WTC11 (cell line): ENCODE measurements around the gene GUCY1A2. TPM values are rescaled to one million over a fixed set of nuclear protein-coding genes. Genes with fewer than 3 reads are reported as not detected.

Source experiments
- ATAC-seq: fragments of 200-7000 bp; cut with Tn5 transposase; 2 replicates; pipeline ENCODE4 v1.10.0; 2021; ENCODE audit warnings: mild to moderate bottlenecking, moderate library complexity
- CTCF ChIA-PET: fragments of 300-600 bp; sonication (Branson Sonifier 250); formaldehyde crosslinking; loops from one replicate; lab custom pipeline; 2021; ENCODE audit warnings: antibody characterized with exemption; lab: Charles Lee
- POLR2A ChIA-PET: fragments of 350-600 bp; sonication (Branson Sonifier 250); formaldehyde crosslinking; loops from one replicate; lab custom pipeline; 2021; ENCODE audit warnings: antibody characterized with exemption; lab: Charles Lee
- DNase-seq: peaks from one replicate; pipeline ENCODE4 v3.0.0; 2021; ENCODE audit warnings: low spot score
- H3K27ac Mint-ChIP-seq: 2 replicates; pipeline ENCODE4 v1.8.0; 2021; ENCODE audit warnings: mixed read lengths
- H3K27me3 Mint-ChIP-seq: 2 replicates; pipeline ENCODE4 v1.8.0; 2021; ENCODE audit warnings: low read depth, mild to moderate bottlenecking, moderate library complexity, mixed read lengths
- H3K36me3 Mint-ChIP-seq: 2 replicates; pipeline ENCODE4 v1.8.0; 2021; ENCODE audit warnings: mixed read lengths
- H3K4me1 Mint-ChIP-seq: 2 replicates; pipeline ENCODE4 v1.8.0; 2022; ENCODE audit warnings: mixed read lengths
- H3K4me3 Mint-ChIP-seq: 2 replicates; pipeline ENCODE4 v1.8.0; 2021; ENCODE audit warnings: mild to moderate bottlenecking, moderate library complexity, mixed read lengths
- H3K9me3 Mint-ChIP-seq: 2 replicates; pipeline ENCODE4 v1.8.0; 2021; ENCODE audit warnings: mixed read lengths
- ATF1 ChIP-seq: sonication (generic); formaldehyde crosslinking; IDR thresholded peaks from 2 replicates; pipeline ENCODE4 v1.8.1; 2023; ENCODE audit warnings: mild to moderate bottlenecking, moderate library complexity, missing genetic modification reagents
- ATF3 ChIP-seq: sonication (generic); formaldehyde crosslinking; conservative IDR thresholded peaks from 2 replicates; pipeline ENCODE4 v1.8.1; 2022; ENCODE audit warnings: mild to moderate bottlenecking, missing genetic modification reagents
- CTCF ChIP-seq: fragments of 200-600 bp; IDR thresholded peaks from 2 replicates; pipeline ENCODE4 v1.8.0; 2022; ENCODE audit warnings: antibody characterized with exemption
- E2F1 ChIP-seq: sonication (generic); formaldehyde crosslinking; IDR thresholded peaks from 2 replicates; pipeline ENCODE4 v1.8.0; 2022; ENCODE audit warnings: mild to moderate bottlenecking, missing genetic modification reagents
- E2F4 ChIP-seq: sonication (generic); formaldehyde crosslinking; IDR thresholded peaks from 2 replicates; pipeline ENCODE4 v1.8.1; 2022; ENCODE audit warnings: low read depth, mild to moderate bottlenecking, moderate library complexity, missing genetic modification reagents, borderline replicate concordance
- FOXP1 ChIP-seq: sonication (generic); formaldehyde crosslinking; IDR thresholded peaks from 2 replicates; pipeline ENCODE4 v1.8.0; 2022; ENCODE audit warnings: missing genetic modification reagents, mild to moderate bottlenecking, moderate library complexity, borderline replicate concordance
- MYBL2 ChIP-seq: sonication (generic); formaldehyde crosslinking; IDR thresholded peaks from 2 replicates; pipeline ENCODE4 v1.8.1; 2023; ENCODE audit warnings: mild to moderate bottlenecking, moderate library complexity, missing genetic modification reagents
- NFE2L1 ChIP-seq: sonication (generic); formaldehyde crosslinking; IDR thresholded peaks from 2 replicates; pipeline ENCODE4 v1.8.1; 2023; ENCODE audit warnings: missing genetic modification reagents
- NR1H2 ChIP-seq: sonication (generic); formaldehyde crosslinking; IDR thresholded peaks from 2 replicates; pipeline ENCODE4 v1.9.0; 2021; ENCODE audit warnings: mild to moderate bottlenecking, moderate library complexity, missing genetic modification reagents
- PRRX2 ChIP-seq: fragments of 250-450 bp; sonication (Bioruptor Pico); IDR thresholded peaks from 2 replicates; pipeline ENCODE4 v1.8.0; 2021; ENCODE audit warnings: mild to moderate bottlenecking
- SMAD4 ChIP-seq: sonication (generic); formaldehyde crosslinking; IDR thresholded peaks from 2 replicates; pipeline ENCODE4 v1.8.0; 2022; ENCODE audit warnings: mild to moderate bottlenecking, missing genetic modification reagents
- SP1 ChIP-seq: sonication (generic); formaldehyde crosslinking; conservative IDR thresholded peaks from 2 replicates; pipeline ENCODE4 v1.8.1; 2022; ENCODE audit warnings: missing genetic modification reagents
- TCF7 ChIP-seq: sonication (generic); formaldehyde crosslinking; IDR thresholded peaks from 2 replicates; pipeline ENCODE4 v1.8.0; 2022; ENCODE audit warnings: mild to moderate bottlenecking, low read depth, missing genetic modification reagents, moderate library complexity
- TP53 ChIP-seq: sonication (generic); formaldehyde crosslinking; IDR thresholded peaks from 2 replicates; pipeline ENCODE4 v1.8.1; 2023; ENCODE audit warnings: mild to moderate bottlenecking, missing genetic modification reagents
- ZMAT4 ChIP-seq: fragments of 250-450 bp; sonication (Bioruptor Pico); IDR thresholded peaks from 2 replicates; pipeline ENCODE4 v1.9.0; 2021; ENCODE audit warnings: mild to moderate bottlenecking
- ZNF121 ChIP-seq: sonication (generic); formaldehyde crosslinking; IDR thresholded peaks from 2 replicates; pipeline ENCODE4 v1.8.0; 2023; ENCODE audit warnings: missing genetic modification reagents
- ZNF232 ChIP-seq: sonication (generic); formaldehyde crosslinking; IDR thresholded peaks from 2 replicates; pipeline ENCODE4 v1.8.0; 2022; ENCODE audit warnings: mild to moderate bottlenecking, missing genetic modification reagents
- ZNF423 ChIP-seq: fragments of 250-450 bp; sonication (Bioruptor Pico); IDR thresholded peaks from 2 replicates; pipeline ENCODE4 v2.1.2; 2022; ENCODE audit warnings: mild to moderate bottlenecking, moderate library complexity
- total RNA-seq: library from RNA; stranded (reverse); gene quantifications from 3 replicates; pipeline ENCODE4 v1.2.3, GENCODE V29; 2021
- TF ChIP-seq, protein P1 (sequence below): sonication (generic); formaldehyde crosslinking; IDR thresholded peaks from 2 replicates; pipeline ENCODE4 v1.8.1; 2023; ENCODE audit warnings: mild to moderate bottlenecking, moderate library complexity, missing genetic modification reagents
- TF ChIP-seq, protein P2 (sequence below): sonication (generic); formaldehyde crosslinking; IDR thresholded peaks from 2 replicates; pipeline ENCODE4 v1.8.0; 2022; ENCODE audit warnings: mild to moderate bottlenecking, missing genetic modification reagents

Gene GUCY1A2
- total RNA-seq, 1 experiment from 2014 or later: 0.90 TPM

- ChIA-PET CTCF (interaction anchor here (0.7 to 3.0 kb wide), 6 partner anchors 20 to 300 kb away, joined by 3 to 12 read pairs (median 4); no protein-coding TSS in a partner anchor), POLR2A (no interaction called here)
- TF ChIP-seq ATF3 (CRISPR knock-in tag) (no peak), SMAD4 (CRISPR knock-in tag) (no peak), ZNF121 (CRISPR knock-in tag) (no peak), ZNF423 (CRISPR knock-in tag) (no peak), TP53 (CRISPR knock-in tag) (no peak), NFE2L1 (CRISPR knock-in tag) (no peak), ZMAT4 (CRISPR knock-in tag) (no peak), SP1 (CRISPR knock-in tag) (no peak; the same call in 1 of the 2 replicates), MYBL2 (CRISPR knock-in tag) (0 out of 2 replicates have a peak, but pooled peaks have one; percentile 36), NR1H2 (CRISPR knock-in tag) (no peak), FOXP1 (CRISPR knock-in tag) (peak; percentile 60; the same call in 1 of the 2 replicates), ATF1 (no peak), CTCF (peak; percentile 47; the same call in 1 of the 2 replicates), E2F1 (CRISPR knock-in tag) (no peak)
- TF ChIP-seq, protein P1, sequence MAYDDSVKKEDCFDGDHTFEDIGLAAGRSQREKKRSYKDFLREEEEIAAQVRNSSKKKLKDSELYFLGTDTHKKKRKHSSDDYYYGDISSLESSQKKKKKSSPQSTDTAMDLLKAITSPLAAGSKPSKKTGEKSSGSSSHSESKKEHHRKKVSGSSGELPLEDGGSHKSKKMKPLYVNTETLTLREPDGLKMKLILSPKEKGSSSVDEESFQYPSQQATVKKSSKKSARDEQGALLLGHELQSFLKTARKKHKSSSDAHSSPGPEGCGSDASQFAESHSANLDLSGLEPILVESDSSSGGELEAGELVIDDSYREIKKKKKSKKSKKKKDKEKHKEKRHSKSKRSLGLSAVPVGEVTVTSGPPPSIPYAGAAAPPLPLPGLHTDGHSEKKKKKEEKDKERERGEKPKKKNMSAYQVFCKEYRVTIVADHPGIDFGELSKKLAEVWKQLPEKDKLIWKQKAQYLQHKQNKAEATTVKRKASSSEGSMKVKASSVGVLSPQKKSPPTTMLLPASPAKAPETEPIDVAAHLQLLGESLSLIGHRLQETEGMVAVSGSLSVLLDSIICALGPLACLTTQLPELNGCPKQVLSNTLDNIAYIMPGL (CRISPR knock-in tag): peak; percentile 90
- TF ChIP-seq, protein P2, sequence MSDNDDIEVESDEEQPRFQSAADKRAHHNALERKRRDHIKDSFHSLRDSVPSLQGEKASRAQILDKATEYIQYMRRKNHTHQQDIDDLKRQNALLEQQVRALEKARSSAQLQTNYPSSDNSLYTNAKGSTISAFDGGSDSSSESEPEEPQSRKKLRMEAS (CRISPR knock-in tag): no peak
- H3K36me3 Mint-ChIP-seq: no peaks in the 10 kb centered on the region
- peak; percentile 82 for DNase-seq
- peak overlapping the region; percentile 60 for H3K4me3 Mint-ChIP-seq
- peaks cover 51% of the 10 kb centered on the region for H3K27me3 Mint-ChIP-seq
- peak; percentile 79 for ATAC-seq
- H3K27ac Mint-ChIP-seq: no peak overlapping the region
- no peaks in the 10 kb centered on the region for H3K9me3 Mint-ChIP-seq
- H3K4me1 Mint-ChIP-seq: peaks cover 12% of the 10 kb centered on the region
These were observed 650 bp downstream of the GUCY1A2 start for GRCh38 chr11:107017433-107018218.

- DNase-seq (no peak), ATAC-seq (peak; percentile 1)
- H3K27me3 Mint-ChIP-seq: peaks cover 48% of the 10 kb centered on the region
- H3K27ac Mint-ChIP-seq: no peak overlapping the region
- H3K36me3 Mint-ChIP-seq: no peaks in the 10 kb centered on the region
- no peaks in the 10 kb centered on the region for H3K9me3 Mint-ChIP-seq
- ChIA-PET POLR2A (no interaction called here), CTCF (interaction anchor here (0.8 to 3.0 kb wide), 5 partner anchors 20 to 238 kb away, joined by 3 to 12 read pairs (median 5); no protein-coding TSS in a partner anchor)
- peak overlapping the region; percentile 60 for H3K4me3 Mint-ChIP-seq
- no peak for TF ChIP-seq PRRX2 (CRISPR knock-in tag)
- no peak for TF ChIP-seq MYBL2 (CRISPR knock-in tag)
- no peak for TF ChIP-seq ZNF232 (CRISPR knock-in tag)
- TF ChIP-seq TCF7 (CRISPR knock-in tag): no peak
- TF ChIP-seq E2F4 (CRISPR knock-in tag): no peak
- no peak for TF ChIP-seq SP1 (CRISPR knock-in tag)
- H3K4me1 Mint-ChIP-seq: peaks cover 7% of the 10 kb centered on the region
These were observed 1.2 kb downstream of the GUCY1A2 start for GRCh38 chr11:107017104-107017432.
